ENCODE results near the gene SEMA6B. TPM values are rescaled to one million over a fixed set of nuclear protein-coding genes. Genes with fewer than 3 reads are reported as not detected.

Gene SEMA6B
- total RNA-seq, 1 donor from 2014 or later, result 373 TPM

GRCh38 chr19:4587527-4587926 lies 28.0 kb upstream of the SEMA6B start:
- no peak for DNase-seq (ENCODE audit: low read depth)

- no peak for DNase-seq (ENCODE audit: low read depth)
Measured at GRCh38 chr19:4586691-4587090, 27.2 kb upstream of the SEMA6B start.

GRCh38 chr19:4586245-4586644 lies 26.8 kb upstream of the SEMA6B start:
- DNase-seq (ENCODE audit: low read depth), result no peak

- DNase-seq (ENCODE audit: low read depth), result no peak
Measured at GRCh38 chr19:4585556-4585955, 26.1 kb upstream of the SEMA6B start.

- peak; percentile 88 for DNase-seq (ENCODE audit: low read depth)
Measured at GRCh38 chr19:4584670-4585460, 25.4 kb upstream of the SEMA6B start.

- peak; percentile 80 for DNase-seq (ENCODE audit: low read depth)
Measured at GRCh38 chr19:4583961-4584669, 24.6 kb upstream of the SEMA6B start.

- peak; percentile 89 for DNase-seq (ENCODE audit: low read depth)
Measured at GRCh38 chr19:4582980-4583842, 23.7 kb upstream of the SEMA6B start.

GRCh38 chr19:4581666-4582553 lies 22.4 kb upstream of the SEMA6B start:
- peak; percentile 70 for DNase-seq (ENCODE audit: low read depth)

- no peak for DNase-seq (ENCODE audit: low read depth)
Measured at GRCh38 chr19:4580961-4581665, 21.6 kb upstream of the SEMA6B start.

- DNase-seq (ENCODE audit: low read depth), result peak; percentile 42
Measured at GRCh38 chr19:4580021-4580901, 20.8 kb upstream of the SEMA6B start.

GRCh38 chr19:4579389-4579788 lies 19.9 kb upstream of the SEMA6B start:
- no peak for DNase-seq (ENCODE audit: low read depth)

GRCh38 chr19:4578552-4579248 lies 19.2 kb upstream of the SEMA6B start:
- DNase-seq (ENCODE audit: low read depth), result no peak

GRCh38 chr19:4577020-4577782 lies 17.7 kb upstream of the SEMA6B start:
- no peak for DNase-seq (ENCODE audit: low read depth)

- DNase-seq (ENCODE audit: low read depth), result peak; percentile 66
Measured at GRCh38 chr19:4576016-4576933, 16.8 kb upstream of the SEMA6B start.

- peak; percentile 92 for DNase-seq (ENCODE audit: low read depth)
Measured at GRCh38 chr19:4575267-4576015, 16.0 kb upstream of the SEMA6B start.

- DNase-seq (ENCODE audit: low read depth), result no peak
Measured at GRCh38 chr19:4573682-4574081, 14.2 kb upstream of the SEMA6B start.
